ENCODE data around the gene HORMAD2.

Gene HORMAD2

DNA sequence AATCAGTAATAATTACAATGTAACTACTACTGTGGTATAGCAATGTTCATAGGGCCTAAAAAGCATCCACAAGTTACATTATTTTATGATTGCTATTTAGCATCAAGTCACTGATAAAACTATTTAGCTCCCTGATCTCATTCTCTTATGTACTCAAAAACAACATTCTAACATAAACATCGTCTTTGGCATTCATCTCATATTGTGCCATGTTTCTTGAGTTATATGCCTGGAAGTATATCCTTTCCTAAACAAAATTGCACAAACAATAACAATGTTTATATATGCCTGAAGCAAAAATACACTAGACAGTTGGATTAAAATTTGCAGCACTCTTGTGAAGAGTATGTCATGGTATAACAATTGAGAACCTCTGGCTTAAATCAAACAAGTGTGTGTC, 34.1 kb downstream of the HORMAD2 start:
- DNase-seq (ENCODE audit: low spot score): no peak
- in situ Hi-C loops (cut with MboI; ENCODE audit: low sequenced_read_pairs, unreplicated experiment): no loop called here
- TF ChIP-seq, protein P1, sequence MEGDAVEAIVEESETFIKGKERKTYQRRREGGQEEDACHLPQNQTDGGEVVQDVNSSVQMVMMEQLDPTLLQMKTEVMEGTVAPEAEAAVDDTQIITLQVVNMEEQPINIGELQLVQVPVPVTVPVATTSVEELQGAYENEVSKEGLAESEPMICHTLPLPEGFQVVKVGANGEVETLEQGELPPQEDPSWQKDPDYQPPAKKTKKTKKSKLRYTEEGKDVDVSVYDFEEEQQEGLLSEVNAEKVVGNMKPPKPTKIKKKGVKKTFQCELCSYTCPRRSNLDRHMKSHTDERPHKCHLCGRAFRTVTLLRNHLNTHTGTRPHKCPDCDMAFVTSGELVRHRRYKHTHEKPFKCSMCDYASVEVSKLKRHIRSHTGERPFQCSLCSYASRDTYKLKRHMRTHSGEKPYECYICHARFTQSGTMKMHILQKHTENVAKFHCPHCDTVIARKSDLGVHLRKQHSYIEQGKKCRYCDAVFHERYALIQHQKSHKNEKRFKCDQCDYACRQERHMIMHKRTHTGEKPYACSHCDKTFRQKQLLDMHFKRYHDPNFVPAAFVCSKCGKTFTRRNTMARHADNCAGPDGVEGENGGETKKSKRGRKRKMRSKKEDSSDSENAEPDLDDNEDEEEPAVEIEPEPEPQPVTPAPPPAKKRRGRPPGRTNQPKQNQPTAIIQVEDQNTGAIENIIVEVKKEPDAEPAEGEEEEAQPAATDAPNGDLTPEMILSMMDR (IDR thresholded peaks at IDR 0.05; ENCODE audit: borderline replicate concordance, control extremely low read depth, extremely low read depth, insufficient read depth, missing control alignments): no peak

DNA sequence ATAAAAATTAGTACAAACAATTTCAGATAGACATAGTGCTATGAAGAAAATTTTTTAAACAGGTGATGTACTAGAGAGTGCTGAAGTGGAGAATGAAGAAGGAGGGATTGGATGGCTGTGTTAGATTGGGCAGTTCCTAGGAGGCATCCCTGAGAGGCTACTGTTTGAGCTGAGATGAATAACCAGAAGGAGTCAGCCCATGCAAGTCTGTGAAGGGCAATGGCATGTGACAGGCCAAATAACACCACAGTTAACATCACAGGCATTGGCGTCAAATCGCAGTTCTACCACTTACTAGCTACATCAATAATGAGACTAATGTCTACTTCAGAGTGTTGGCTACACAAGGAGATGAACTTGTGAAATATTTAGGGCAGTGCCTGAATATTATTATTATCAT, 35.4 kb downstream of the HORMAD2 start:
- TF ChIP-seq, protein P1 (IDR thresholded peaks at IDR 0.05; ENCODE audit: borderline replicate concordance, control extremely low read depth, extremely low read depth, insufficient read depth, missing control alignments): no peak
- in situ Hi-C loops (cut with MboI; ENCODE audit: low sequenced_read_pairs, unreplicated experiment): no loop called here
- DNase-seq (ENCODE audit: low spot score): no peak

DNA sequence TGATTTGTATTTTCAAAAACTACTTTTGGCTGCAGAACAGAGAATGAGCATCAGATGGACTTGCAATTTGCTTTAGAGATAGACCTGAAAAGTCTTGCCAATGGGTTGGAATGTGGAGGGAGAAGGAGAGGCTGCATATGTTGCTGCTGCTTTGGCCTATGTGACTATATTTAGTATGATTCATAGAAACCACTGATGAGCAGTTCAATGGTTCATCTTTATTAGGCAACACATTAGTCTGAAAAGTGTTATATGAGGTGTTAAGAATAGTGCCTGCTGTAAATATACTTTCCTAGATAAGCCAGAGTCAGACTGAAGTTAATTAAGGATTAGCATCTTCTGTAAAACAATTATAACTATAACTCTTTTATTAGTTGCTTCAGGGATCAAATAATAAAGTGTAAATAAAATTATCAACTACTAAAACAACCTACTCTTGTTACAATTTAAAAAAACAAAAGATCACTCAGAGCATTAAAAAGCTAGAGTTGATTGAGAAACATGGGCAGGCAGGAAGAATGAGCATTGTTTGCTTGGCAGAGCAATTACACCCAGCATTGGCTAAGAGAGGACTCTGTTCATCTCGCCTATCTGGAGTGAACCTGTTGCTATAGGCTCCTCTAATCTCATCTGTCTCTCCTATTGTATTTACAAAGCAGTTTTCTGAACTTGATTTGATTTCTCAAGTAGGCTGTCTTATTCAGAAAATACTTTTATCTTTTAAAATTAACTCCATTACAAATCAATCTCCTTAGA, 36.3 kb downstream of the HORMAD2 start:
- in situ Hi-C loops (cut with MboI; ENCODE audit: low sequenced_read_pairs, unreplicated experiment): no loop called here
- TF ChIP-seq, protein P1 (IDR thresholded peaks at IDR 0.05; ENCODE audit: borderline replicate concordance, control extremely low read depth, extremely low read depth, insufficient read depth, missing control alignments): no peak
- no peak for DNase-seq (ENCODE audit: low spot score)

DNA sequence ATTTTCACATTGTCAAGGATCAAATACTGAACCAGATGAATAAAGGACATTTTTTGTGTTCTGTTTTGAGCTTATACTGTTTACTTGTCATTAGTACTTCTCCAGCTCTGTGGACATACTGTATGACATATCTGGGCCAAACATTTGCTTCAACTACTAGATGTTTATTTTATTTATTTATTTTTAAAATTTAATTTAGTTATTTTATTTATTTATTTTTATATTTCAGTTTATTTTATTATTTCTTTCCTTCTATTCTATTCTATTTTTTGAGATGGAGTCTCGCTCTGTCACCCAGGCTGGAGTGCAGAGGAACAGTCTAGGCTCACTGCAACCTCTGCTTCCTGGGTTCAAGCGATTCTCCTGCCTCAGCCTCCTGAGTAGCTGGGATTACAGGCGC, 37.0 kb downstream of the HORMAD2 start:
- in situ Hi-C loops (cut with MboI; ENCODE audit: low sequenced_read_pairs, unreplicated experiment): no loop called here
- no peak for DNase-seq (ENCODE audit: low spot score)
- TF ChIP-seq, protein P1 (IDR thresholded peaks at IDR 0.05; ENCODE audit: borderline replicate concordance, control extremely low read depth, extremely low read depth, insufficient read depth, missing control alignments): no peak

DNA sequence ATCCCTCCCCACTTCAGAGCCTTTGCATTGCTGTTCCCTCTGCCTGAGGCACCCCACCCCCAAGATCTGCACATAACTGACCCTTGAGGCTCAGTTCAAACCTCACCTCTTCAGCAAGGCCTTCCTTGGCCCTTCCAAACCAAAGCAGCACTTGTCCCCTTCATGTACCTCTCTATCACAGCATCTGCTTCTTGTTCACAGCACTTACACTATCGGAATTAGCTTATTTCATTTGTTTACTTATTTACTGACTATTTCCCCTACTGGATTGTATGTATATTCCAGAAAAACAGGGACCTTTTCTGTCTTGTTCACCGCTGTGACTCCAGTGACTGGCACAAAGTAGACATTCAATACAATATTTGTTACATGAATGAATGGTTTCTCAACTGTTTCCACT, 38.0 kb downstream of the HORMAD2 start:
- in situ Hi-C loops (cut with MboI; ENCODE audit: low sequenced_read_pairs, unreplicated experiment): no loop called here
- DNase-seq (ENCODE audit: low spot score): no peak
- TF ChIP-seq, protein P1 (IDR thresholded peaks at IDR 0.05; ENCODE audit: borderline replicate concordance, control extremely low read depth, extremely low read depth, insufficient read depth, missing control alignments): no peak

DNA sequence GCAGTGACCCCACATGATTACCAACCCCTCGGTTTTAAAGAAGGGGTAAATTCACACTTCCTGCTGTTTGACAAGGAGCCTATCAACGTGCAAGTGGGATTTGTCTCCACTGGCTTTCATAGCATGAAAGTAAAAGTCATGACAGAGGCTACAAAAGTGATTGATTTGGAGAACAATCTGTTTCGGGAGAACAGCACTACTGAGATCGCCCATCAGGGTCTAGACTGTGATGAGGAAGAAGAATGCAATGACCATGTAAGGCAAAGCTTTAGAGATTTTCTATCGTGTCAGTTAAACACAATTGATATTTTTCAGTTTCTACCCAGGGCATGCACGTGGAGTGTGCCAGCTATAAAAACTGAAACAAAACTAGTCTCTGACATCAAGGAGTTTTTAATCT, 41.7 kb downstream of the HORMAD2 start:
- TF ChIP-seq, protein P1 (IDR thresholded peaks at IDR 0.05; ENCODE audit: borderline replicate concordance, control extremely low read depth, extremely low read depth, insufficient read depth, missing control alignments): no peak
- in situ Hi-C loops (cut with MboI; ENCODE audit: low sequenced_read_pairs, unreplicated experiment): no loop called here
- no peak for DNase-seq (ENCODE audit: low spot score)

Measured in GM13976 (cell line).